ENCODE results near the gene ZDHHC11. TPM values are rescaled to one million over a fixed set of nuclear protein-coding genes. Genes with fewer than 3 reads are reported as not detected.
"Not testable (repeated sequence)": the region's sequence is repeated elsewhere in the genome, so short reads cannot be mapped to it uniquely, and the experiment has no call there.

The ZDHHC11 gene
- total and polyA plus RNA-seq, 8 donors, result 14.6 to 37.1 (median 25.8) TPM

GRCh38 chr5:749101-749670, 101.6 kb downstream of the ZDHHC11 start:
- no peak for ATAC-seq
- no peaks in the 10 kb centered on the region for H3K4me1 ChIP-seq
- no peak for TF ChIP-seq CTCF (IDR thresholded peaks at IDR 0.05)

GRCh38 chr5:748011-748980, 102.5 kb downstream of the ZDHHC11 start:
- H3K27me3 ChIP-seq; H3K9me3 ChIP-seq; H3K27ac ChIP-seq; ATAC-seq; intact Hi-C loops (cut with DNase I); H3K36me3 ChIP-seq; H3K4me3 ChIP-seq; H3K4me1 ChIP-seq: not testable (repeated sequence)
- peak in 1 of 4 donors; percentile 45 for DNase-seq

More at GRCh38 chr5:749101-749670, 101.6 kb downstream of the ZDHHC11 start:
- no peaks in the 10 kb centered on the region for H3K36me3 ChIP-seq
- H3K27ac ChIP-seq, result no peak overlapping the region
- H3K27me3 ChIP-seq, result no peaks in the 10 kb centered on the region
- H3K4me3 ChIP-seq, result no peak overlapping the region
- peak in 1 of 4 donors; percentile 53 for DNase-seq
- intact Hi-C loops (cut with DNase I), result no loop called here
- no peaks in the 10 kb centered on the region for H3K9me3 ChIP-seq

GRCh38 chr5:747303-747844, 103.4 kb downstream of the ZDHHC11 start:
- H3K36me3 ChIP-seq; H3K4me1 ChIP-seq; H3K27ac ChIP-seq; H3K27me3 ChIP-seq; H3K9me3 ChIP-seq; ATAC-seq; intact Hi-C loops (cut with DNase I); H3K4me3 ChIP-seq: not testable (repeated sequence)
- peak in 1 of 4 donors; percentile 17 for DNase-seq

GRCh38 chr5:746258-746761, 104.5 kb downstream of the ZDHHC11 start:
- no peak for TF ChIP-seq CTCF (IDR thresholded peaks at IDR 0.05)
- peak in 1 of 4 donors; percentile 57 for DNase-seq
- Histone ChIP-seq H3K4me3 (no peak overlapping the region), H3K9me3 (no peaks in the 10 kb centered on the region), H3K36me3 (no peaks in the 10 kb centered on the region), H3K4me1 (no peaks in the 10 kb centered on the region), H3K27me3 (no peaks in the 10 kb centered on the region), H3K27ac (no peak overlapping the region)
- intact Hi-C loops (cut with DNase I), result no loop called here
- no peak for ATAC-seq

Other genes starting within 250 kb of the ZDHHC11 start
- 10 to 100 TPM in 1 of 2 donors, 1 to 10 TPM in 1; 5.5 to 13.1 TPM for gene CEP72, start 238.6 kb downstream of the ZDHHC11 start, total RNA-seq
- 10 to 100 TPM in 4 of 6 donors, 1 to 10 TPM in 2; 8.6 to 11.2 (median 10.7) TPM for gene CEP72, start 238.6 kb downstream of the ZDHHC11 start, polyA plus RNA-seq (ENCODE audit: insufficient read length in 6 of 6)
- gene TPPP, start 157.6 kb downstream of the ZDHHC11 start, total RNA-seq, result 10 to 100 TPM in 1 of 2 donors, 1 to 10 TPM in 1; 9.6 to 14.4 TPM
- 10 to 100 TPM in 1 of 6 donors, 1 to 10 TPM in 5; 6.7 to 10.0 (median 7.8) TPM for gene TPPP, start 157.6 kb downstream of the ZDHHC11 start, polyA plus RNA-seq (ENCODE audit: insufficient read length in 6 of 6)
- gene ZDHHC11B, start 66.3 kb downstream of the ZDHHC11 start, total RNA-seq, result 10 to 100 TPM in 1 of 2 donors, 1 to 10 TPM in 1; 8.4 to 26.4 TPM
- gene ZDHHC11B, start 66.3 kb downstream of the ZDHHC11 start, polyA plus RNA-seq (ENCODE audit: insufficient read length in 6 of 6), result 10 to 100 TPM; 24.0 to 52.3 (median 37.6) TPM
- gene BRD9, start 41.8 kb upstream of the ZDHHC11 start, total RNA-seq, result 10 to 100 TPM; 37.9 to 40.8 TPM
- 10 to 100 TPM; 46.8 to 60.6 (median 51.0) TPM for gene BRD9, start 41.8 kb upstream of the ZDHHC11 start, polyA plus RNA-seq (ENCODE audit: insufficient read length in 6 of 6)
- 1 to 10 TPM; 4.3 to 4.5 TPM for gene TRIP13, start 41.9 kb upstream of the ZDHHC11 start, total RNA-seq
- gene TRIP13, start 41.9 kb upstream of the ZDHHC11 start, polyA plus RNA-seq (ENCODE audit: insufficient read length in 6 of 6), result 10 to 100 TPM in 5 of 6 donors, 1 to 10 TPM in 1; 9.4 to 17.4 (median 14.0) TPM
- 10 to 100 TPM; 31.6 to 61.5 TPM for gene NKD2, start 157.8 kb upstream of the ZDHHC11 start, total RNA-seq
- 10 to 100 TPM in 2 of 6 donors, 1 to 10 TPM in 4; 6.3 to 13.5 (median 8.1) TPM for gene NKD2, start 157.8 kb upstream of the ZDHHC11 start, polyA plus RNA-seq (ENCODE audit: insufficient read length in 6 of 6)